Measurements from ENCODE around the gene ITGAX. TPM values are rescaled to one million over a fixed set of nuclear protein-coding genes. Genes with fewer than 3 reads are reported as not detected.

Gene ITGAX
- total RNA-seq, 1 donor = 0.36 TPM

GRCh38 chr16:31417916-31418315, 62.9 kb downstream of the ITGAX start:
- no peak for TF ChIP-seq CTCF (IDR thresholded peaks at IDR 0.05; ENCODE audit: extremely low read depth, low read depth, low read length)
- Histone ChIP-seq H4K20me1 (ENCODE audit: insufficient read depth, low read length) (no peaks in the 10 kb centered on the region), H2AFZ (ENCODE audit: low read length) (no peak overlapping the region), H3K79me2 (ENCODE audit: insufficient read depth, low read length) (no peaks in the 10 kb centered on the region), H3K4me2 (ENCODE audit: insufficient read depth, low read length) (no peak overlapping the region), H3K4me3 (ENCODE audit: insufficient read depth, low read length) (no peak overlapping the region), H3K9me3 (ENCODE audit: low read depth, low read length) (no peaks in the 10 kb centered on the region), H3K27ac (ENCODE audit: low read depth, low read length) (no peak overlapping the region), H3K4me1 (ENCODE audit: insufficient read depth, low read length) (no peaks in the 10 kb centered on the region), H3K27me3 (ENCODE audit: insufficient read depth, low read length) (peaks cover 15% of the 10 kb centered on the region), H3K36me3 (ENCODE audit: insufficient read depth, low read length) (no peaks in the 10 kb centered on the region)
- no peak for DNase-seq (ENCODE audit: insufficient read length, low spot score, missing footprints)

GRCh38 chr16:31420037-31420436, 65.1 kb downstream of the ITGAX start:
- no peak overlapping the region for H3K4me3 ChIP-seq (ENCODE audit: insufficient read depth, low read length)
- H3K36me3 ChIP-seq (ENCODE audit: insufficient read depth, low read length) = no peaks in the 10 kb centered on the region
- peaks cover 10% of the 10 kb centered on the region for H3K27me3 ChIP-seq (ENCODE audit: insufficient read depth, low read length)
- no peaks in the 10 kb centered on the region for H4K20me1 ChIP-seq (ENCODE audit: insufficient read depth, low read length)
- H3K4me1 ChIP-seq (ENCODE audit: insufficient read depth, low read length) = no peaks in the 10 kb centered on the region
- no peak for DNase-seq (ENCODE audit: insufficient read length, low spot score, missing footprints)
- no peaks in the 10 kb centered on the region for H3K79me2 ChIP-seq (ENCODE audit: insufficient read depth, low read length)
- H3K27ac ChIP-seq (ENCODE audit: low read depth, low read length) = no peak overlapping the region
- H3K9me3 ChIP-seq (ENCODE audit: low read depth, low read length) = no peaks in the 10 kb centered on the region
- no peak overlapping the region for H3K4me2 ChIP-seq (ENCODE audit: insufficient read depth, low read length)
- no peak for TF ChIP-seq CTCF (IDR thresholded peaks at IDR 0.05; ENCODE audit: extremely low read depth, low read depth, low read length)
- H2AFZ ChIP-seq (ENCODE audit: low read length) = no peak overlapping the region

- H3K79me2 ChIP-seq (ENCODE audit: insufficient read depth, low read length) = no peaks in the 10 kb centered on the region
- peaks cover 9% of the 10 kb centered on the region for H3K27me3 ChIP-seq (ENCODE audit: insufficient read depth, low read length)
- H3K4me3 ChIP-seq (ENCODE audit: insufficient read depth, low read length) = no peak overlapping the region
- no peak overlapping the region for H3K4me2 ChIP-seq (ENCODE audit: insufficient read depth, low read length)
- no peaks in the 10 kb centered on the region for H4K20me1 ChIP-seq (ENCODE audit: insufficient read depth, low read length)
- H3K9me3 ChIP-seq (ENCODE audit: low read depth, low read length) = no peaks in the 10 kb centered on the region
- no peaks in the 10 kb centered on the region for H3K4me1 ChIP-seq (ENCODE audit: insufficient read depth, low read length)
- no peak for TF ChIP-seq CTCF (IDR thresholded peaks at IDR 0.05; ENCODE audit: extremely low read depth, low read depth, low read length)
- H3K36me3 ChIP-seq (ENCODE audit: insufficient read depth, low read length) = no peaks in the 10 kb centered on the region
- DNase-seq (ENCODE audit: insufficient read length, low spot score, missing footprints) = no peak
- H2AFZ ChIP-seq (ENCODE audit: low read length) = no peak overlapping the region
- no peak overlapping the region for H3K27ac ChIP-seq (ENCODE audit: low read depth, low read length)
Measured at GRCh38 chr16:31421587-31421986, 66.6 kb downstream of the ITGAX start.

GRCh38 chr16:31423241-31423640, 68.3 kb downstream of the ITGAX start:
- no peak for TF ChIP-seq CTCF (IDR thresholded peaks at IDR 0.05; ENCODE audit: extremely low read depth, low read depth, low read length)
- H3K4me1 ChIP-seq (ENCODE audit: insufficient read depth, low read length) = no peaks in the 10 kb centered on the region
- no peak overlapping the region for H3K27ac ChIP-seq (ENCODE audit: low read depth, low read length)
- H3K27me3 ChIP-seq (ENCODE audit: insufficient read depth, low read length) = peaks cover 12% of the 10 kb centered on the region
- no peak for DNase-seq (ENCODE audit: insufficient read length, low spot score, missing footprints)
- no peak overlapping the region for H3K4me2 ChIP-seq (ENCODE audit: insufficient read depth, low read length)
- no peaks in the 10 kb centered on the region for H4K20me1 ChIP-seq (ENCODE audit: insufficient read depth, low read length)
- no peak overlapping the region for H2AFZ ChIP-seq (ENCODE audit: low read length)
- H3K4me3 ChIP-seq (ENCODE audit: insufficient read depth, low read length) = no peak overlapping the region
- no peaks in the 10 kb centered on the region for H3K79me2 ChIP-seq (ENCODE audit: insufficient read depth, low read length)
- no peaks in the 10 kb centered on the region for H3K9me3 ChIP-seq (ENCODE audit: low read depth, low read length)
- H3K36me3 ChIP-seq (ENCODE audit: insufficient read depth, low read length) = no peaks in the 10 kb centered on the region

All from osteoblast (primary cell).